ENCODE results near the gene KCNA1. TPM values are rescaled to one million over a fixed set of nuclear protein-coding genes. Genes with fewer than 3 reads are reported as not detected.

KCNA1 gene
- under 0.01 TPM in 1 of 2 replicates, not detected in the other for total RNA-seq

DNA sequence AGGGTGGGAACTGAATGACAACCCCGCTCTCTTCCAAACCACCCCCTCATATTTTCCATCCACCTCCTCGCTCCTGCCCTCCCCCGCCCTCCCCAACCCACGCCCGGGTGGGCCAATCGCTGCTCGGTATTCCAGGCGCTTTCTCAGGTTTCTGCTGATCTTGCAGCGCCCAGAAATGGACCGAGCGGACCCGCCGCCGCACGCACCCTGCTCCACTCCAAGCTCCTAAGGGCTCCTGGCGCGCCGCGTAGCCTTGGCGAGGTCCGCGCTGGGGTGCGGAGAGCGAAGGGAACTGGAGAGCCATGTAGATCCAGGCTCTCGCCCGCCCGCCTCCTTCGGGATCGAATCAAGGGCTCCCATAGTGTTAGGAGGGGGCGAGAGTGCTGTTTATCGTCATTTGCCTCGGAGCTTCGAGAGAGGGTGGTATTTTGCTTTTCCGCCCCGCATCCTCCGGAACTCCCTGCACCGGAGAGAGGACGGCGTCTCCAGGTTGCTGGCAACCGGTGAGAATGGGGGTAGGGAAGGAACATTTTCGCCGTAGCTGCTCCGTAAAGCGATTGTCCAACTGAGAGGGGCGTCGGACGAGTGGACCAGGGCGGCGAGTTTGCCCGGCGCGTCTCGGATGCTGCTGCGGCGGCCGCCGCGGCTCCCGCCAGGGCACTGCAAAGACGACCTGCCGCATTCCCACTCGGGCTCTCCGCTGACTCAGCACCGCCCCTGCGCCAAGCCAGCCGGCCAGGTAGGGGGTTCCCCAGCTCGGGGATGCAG lies at the start of gene KCNA1:
TSS of gene KCNA1 (plus strand) at position 172 of the 768 bp plus-strand sequence. CDS start 1,474 bp downstream, outside the sequence.

Other genes starting within 250 kb of the KCNA1 start
- under 0.01 TPM in 2 replicates for gene GALNT8, start 189.5 kb upstream of the KCNA1 start, total RNA-seq
- gene KCNA5, start 134.0 kb downstream of the KCNA1 start, total RNA-seq, result not detected in 2 replicates

All from regular cardiac myocyte (primary cell).